Measurements from ENCODE around the gene RBFOX1.

RBFOX1 gene

GRCh38 chr16:7571366-7571765 is 238.7 kb downstream of the RBFOX1 start:
- H3K27ac ChIP-seq: no peak overlapping the region
- no peaks in the 10 kb centered on the region for H3K36me3 ChIP-seq
- H3K4me1 ChIP-seq (ENCODE audit: control insufficient read depth in 1 of 2, insufficient read depth in 1 of 2, low read depth in 1 of 2, low read length in 1 of 2): no peaks in the 10 kb centered on the region
- H3K4me3 ChIP-seq (ENCODE audit: low read depth in 1 of 2, low read length in 1 of 2): no peak overlapping the region
- TF ChIP-seq CTCF (IDR thresholded peaks at IDR 0.05): no peak
- H3K27me3 ChIP-seq: no peaks in the 10 kb centered on the region
- no peaks in the 10 kb centered on the region for H3K9me3 ChIP-seq

GRCh38 chr16:7577588-7577987 is 244.9 kb downstream of the RBFOX1 start:
- TF ChIP-seq CTCF (IDR thresholded peaks at IDR 0.05): no peak
- no peaks in the 10 kb centered on the region for H3K9me3 ChIP-seq
- no peaks in the 10 kb centered on the region for H3K4me1 ChIP-seq (ENCODE audit: control insufficient read depth in 1 of 2, insufficient read depth in 1 of 2, low read depth in 1 of 2, low read length in 1 of 2)

GRCh38 chr16:7579454-7579853 is 246.8 kb downstream of the RBFOX1 start:
- H3K27ac ChIP-seq: no peak overlapping the region
- no peaks in the 10 kb centered on the region for H3K36me3 ChIP-seq
- no peaks in the 10 kb centered on the region for H3K4me1 ChIP-seq (ENCODE audit: control insufficient read depth in 1 of 2, insufficient read depth in 1 of 2, low read depth in 1 of 2, low read length in 1 of 2)
- no peaks in the 10 kb centered on the region for H3K27me3 ChIP-seq
- H3K4me3 ChIP-seq (ENCODE audit: low read depth in 1 of 2, low read length in 1 of 2): no peak overlapping the region
- no peak for TF ChIP-seq CTCF (IDR thresholded peaks at IDR 0.05)
- H3K9me3 ChIP-seq: no peaks in the 10 kb centered on the region

More at GRCh38 chr16:7577588-7577987, 244.9 kb downstream of the RBFOX1 start:
- no peaks in the 10 kb centered on the region for H3K36me3 ChIP-seq
- H3K4me3 ChIP-seq (ENCODE audit: low read depth in 1 of 2, low read length in 1 of 2): no peak overlapping the region
- no peaks in the 10 kb centered on the region for H3K27me3 ChIP-seq
- no peak overlapping the region for H3K27ac ChIP-seq

GRCh38 chr16:7581175-7581574 is 248.5 kb downstream of the RBFOX1 start:
- no peaks in the 10 kb centered on the region for H3K36me3 ChIP-seq
- H3K27ac ChIP-seq: no peak overlapping the region
- TF ChIP-seq CTCF (IDR thresholded peaks at IDR 0.05): no peak
- no peaks in the 10 kb centered on the region for H3K9me3 ChIP-seq
- H3K27me3 ChIP-seq: no peaks in the 10 kb centered on the region
- H3K4me3 ChIP-seq (ENCODE audit: low read depth in 1 of 2, low read length in 1 of 2): no peak overlapping the region
- no peaks in the 10 kb centered on the region for H3K4me1 ChIP-seq (ENCODE audit: control insufficient read depth in 1 of 2, insufficient read depth in 1 of 2, low read depth in 1 of 2, low read length in 1 of 2)

- Histone ChIP-seq H3K36me3 (no peaks in the 10 kb centered on the region), H3K9me3 (no peaks in the 10 kb centered on the region), H3K27me3 (no peaks in the 10 kb centered on the region), H3K27ac (no peak overlapping the region), H3K4me3 (ENCODE audit: low read depth in 1 of 2, low read length in 1 of 2) (no peak overlapping the region), H3K4me1 (ENCODE audit: control insufficient read depth in 1 of 2, insufficient read depth in 1 of 2, low read depth in 1 of 2, low read length in 1 of 2) (no peaks in the 10 kb centered on the region)
- TF ChIP-seq CTCF (IDR thresholded peaks at IDR 0.05): no peak
These were observed 250.8 kb downstream of the RBFOX1 start for GRCh38 chr16:7583396-7583795.

GRCh38 chr16:7584561-7584960 is 251.9 kb downstream of the RBFOX1 start:
- Histone ChIP-seq H3K36me3 (no peaks in the 10 kb centered on the region), H3K4me3 (ENCODE audit: low read depth in 1 of 2, low read length in 1 of 2) (no peak overlapping the region), H3K4me1 (ENCODE audit: control insufficient read depth in 1 of 2, insufficient read depth in 1 of 2, low read depth in 1 of 2, low read length in 1 of 2) (no peaks in the 10 kb centered on the region), H3K9me3 (no peaks in the 10 kb centered on the region), H3K27ac (no peak overlapping the region), H3K27me3 (no peaks in the 10 kb centered on the region)
- TF ChIP-seq CTCF (IDR thresholded peaks at IDR 0.05): no peak

All from neutrophil (primary cell).